ENCODE results near the gene CBX1. TPM values are rescaled to one million over a fixed set of nuclear protein-coding genes. Genes with fewer than 3 reads are reported as not detected.

CBX1 gene
- total and polyA plus RNA-seq, 4 donors = 3.4 to 11.6 (median 9.6) TPM

DNA sequence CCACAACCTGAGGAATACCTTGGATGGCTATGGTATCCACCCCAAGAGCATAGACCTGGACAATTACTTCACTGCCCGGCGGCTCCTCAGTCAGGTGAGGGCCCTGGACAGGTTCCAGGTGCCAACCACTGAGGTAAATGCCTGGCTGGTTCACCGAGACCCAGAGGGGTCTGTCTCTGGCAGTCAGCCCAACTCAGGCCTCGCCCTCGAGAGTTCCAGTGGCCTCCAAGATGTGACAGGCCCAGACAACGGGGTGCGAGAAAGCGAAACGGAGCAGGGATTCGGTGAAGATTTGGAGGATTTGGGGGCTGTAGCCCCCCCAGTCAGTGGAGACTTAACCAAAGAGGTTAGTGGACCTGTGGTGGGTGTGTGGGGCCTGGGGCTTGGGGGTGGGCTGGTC is 50.0 kb downstream of the CBX1 start:
- WGBS = 61% methylated on average over 10 of the region's 10 CpGs
- Histone ChIP-seq H3K4me3 (ENCODE audit: low read depth in 1 of 3, low read length in 3 of 3) (peak overlapping the region in 1 of 3 donors; percentile 2), H3K27me3 (ENCODE audit: control insufficient read depth in 4 of 4, insufficient read depth in 4 of 4, low read length in 3 of 4) (no peaks in the 10 kb centered on the region), H3K4me1 (ENCODE audit: control insufficient read depth in 4 of 4, insufficient read depth in 4 of 4, low read length in 3 of 4) (peaks cover 31 to 70% (median 58%) of the 10 kb centered on the region in 4 donors), H3K27ac (ENCODE audit: low read depth in 1 of 2, low read length in 2 of 2) (peak overlapping the region; percentile 93 to 99), H3K36me3 (ENCODE audit: control insufficient read depth in 4 of 4, insufficient read depth in 3 of 4, low read depth in 1 of 4, low read length in 3 of 4) (peaks cover 0 to 4% (median 2%) of the 10 kb centered on the region in 4 donors), H3K9ac (ENCODE audit: low read depth in 1 of 2, low read length in 2 of 2) (peak overlapping the region in 1 of 2 donors; percentile 27), H3K9me3 (ENCODE audit: control insufficient read depth in 4 of 4, low read length in 3 of 4) (no peaks in the 10 kb centered on the region)
- no peak for TF ChIP-seq HNF4G (IDR thresholded peaks at IDR 0.05)
- TF ChIP-seq, protein P1, sequence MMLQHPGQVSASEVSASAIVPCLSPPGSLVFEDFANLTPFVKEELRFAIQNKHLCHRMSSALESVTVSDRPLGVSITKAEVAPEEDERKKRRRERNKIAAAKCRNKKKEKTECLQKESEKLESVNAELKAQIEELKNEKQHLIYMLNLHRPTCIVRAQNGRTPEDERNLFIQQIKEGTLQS (IDR thresholded peaks at IDR 0.05) = no peak
- TF ChIP-seq, protein P2, sequence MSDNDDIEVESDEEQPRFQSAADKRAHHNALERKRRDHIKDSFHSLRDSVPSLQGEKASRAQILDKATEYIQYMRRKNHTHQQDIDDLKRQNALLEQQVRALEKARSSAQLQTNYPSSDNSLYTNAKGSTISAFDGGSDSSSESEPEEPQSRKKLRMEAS (IDR thresholded peaks at IDR 0.05) = no peak
- no peak for DNase-seq (ENCODE audit: low spot score)

DNA sequence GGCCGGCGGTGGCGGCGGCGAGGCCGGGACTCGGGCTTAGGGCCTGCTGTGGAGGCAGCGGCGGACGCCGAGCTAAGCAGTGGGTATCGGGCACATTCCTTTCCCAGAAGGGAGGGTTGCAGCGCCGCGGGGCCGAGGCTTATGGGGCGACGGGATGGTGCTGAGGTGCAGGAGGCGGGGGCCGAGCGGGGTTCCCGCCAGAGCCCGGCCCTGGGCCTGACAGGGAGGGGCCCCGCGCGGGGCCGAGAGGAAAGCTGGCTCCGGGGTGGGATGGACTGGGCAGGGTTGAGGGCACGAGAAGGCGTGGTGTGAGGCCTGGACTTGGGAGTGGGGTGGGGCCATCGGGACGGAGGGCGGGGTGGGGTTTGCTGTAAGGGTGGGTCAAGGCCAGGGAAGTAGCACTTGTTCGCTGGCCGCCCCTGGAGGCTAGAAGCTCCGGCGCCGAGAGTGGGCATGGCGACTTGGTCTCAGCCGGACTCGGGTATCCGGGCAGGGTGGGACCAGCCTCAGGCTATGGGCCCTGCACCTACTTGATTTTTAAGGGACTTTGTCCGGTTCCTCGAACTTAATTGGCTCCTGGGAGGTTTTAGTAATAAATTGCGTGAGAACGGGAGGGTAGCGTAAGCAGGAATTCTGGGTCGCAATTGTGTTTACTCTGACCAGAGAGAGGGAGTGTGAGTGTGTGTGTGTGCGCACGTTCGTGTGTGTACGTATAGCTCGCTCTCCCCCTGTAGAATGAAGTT is 52.7 kb downstream of the CBX1 start:
- peak; percentile 89 for DNase-seq (ENCODE audit: low spot score)
- Histone ChIP-seq H3K27ac (ENCODE audit: low read depth in 1 of 2, low read length in 2 of 2) (peak overlapping the region; percentile 93 to 99), H3K4me3 (ENCODE audit: low read depth in 1 of 3, low read length in 3 of 3) (peak overlapping the region; percentile 73 to 92 (median 86)), H3K9me3 (ENCODE audit: control insufficient read depth in 4 of 4, low read length in 3 of 4) (no peaks in the 10 kb centered on the region), H3K36me3 (ENCODE audit: control insufficient read depth in 4 of 4, insufficient read depth in 3 of 4, low read depth in 1 of 4, low read length in 3 of 4) (peaks cover 0 to 4% (median 0%) of the 10 kb centered on the region in 4 donors), H3K9ac (ENCODE audit: low read depth in 1 of 2, low read length in 2 of 2) (peak overlapping the region; percentile 79 to 98), H3K4me1 (ENCODE audit: control insufficient read depth in 4 of 4, insufficient read depth in 4 of 4, low read length in 3 of 4) (peaks cover 24 to 53% (median 41%) of the 10 kb centered on the region in 4 donors), H3K27me3 (ENCODE audit: control insufficient read depth in 4 of 4, insufficient read depth in 4 of 4, low read length in 3 of 4) (no peaks in the 10 kb centered on the region)
- TF ChIP-seq SP1 (IDR thresholded peaks at IDR 0.05) (no peak), FOXA2 (IDR thresholded peaks at IDR 0.05) (no peak), NR2F2 (IDR thresholded peaks at IDR 0.05) (peak; percentile 65), RAD21 (IDR thresholded peaks at IDR 0.05) (no peak), JUND (IDR thresholded peaks at IDR 0.05) (no peak), HNF4G (IDR thresholded peaks at IDR 0.05) (no peak), FOXA1 (IDR thresholded peaks at IDR 0.05) (no peak), EGR1 (IDR thresholded peaks at IDR 0.05; ENCODE audit: low read depth in 2 of 2) (no peak), RXRA (IDR thresholded peaks at IDR 0.05) (peak; percentile 50 to 68), YY1 (IDR thresholded peaks at IDR 0.05) (no peak), TAF1 (conservative IDR thresholded peaks at IDR 0.05) (peak; percentile 92), GABPA (IDR thresholded peaks at IDR 0.05 in 1 of 2, conservative IDR thresholded peaks at IDR 0.05 in 1 of 2) (peak in 1 of 2 donors; percentile 3), HNF4A (conservative IDR thresholded peaks at IDR 0.05) (peak; percentile 75 to 79)
- TF ChIP-seq, protein P3, sequence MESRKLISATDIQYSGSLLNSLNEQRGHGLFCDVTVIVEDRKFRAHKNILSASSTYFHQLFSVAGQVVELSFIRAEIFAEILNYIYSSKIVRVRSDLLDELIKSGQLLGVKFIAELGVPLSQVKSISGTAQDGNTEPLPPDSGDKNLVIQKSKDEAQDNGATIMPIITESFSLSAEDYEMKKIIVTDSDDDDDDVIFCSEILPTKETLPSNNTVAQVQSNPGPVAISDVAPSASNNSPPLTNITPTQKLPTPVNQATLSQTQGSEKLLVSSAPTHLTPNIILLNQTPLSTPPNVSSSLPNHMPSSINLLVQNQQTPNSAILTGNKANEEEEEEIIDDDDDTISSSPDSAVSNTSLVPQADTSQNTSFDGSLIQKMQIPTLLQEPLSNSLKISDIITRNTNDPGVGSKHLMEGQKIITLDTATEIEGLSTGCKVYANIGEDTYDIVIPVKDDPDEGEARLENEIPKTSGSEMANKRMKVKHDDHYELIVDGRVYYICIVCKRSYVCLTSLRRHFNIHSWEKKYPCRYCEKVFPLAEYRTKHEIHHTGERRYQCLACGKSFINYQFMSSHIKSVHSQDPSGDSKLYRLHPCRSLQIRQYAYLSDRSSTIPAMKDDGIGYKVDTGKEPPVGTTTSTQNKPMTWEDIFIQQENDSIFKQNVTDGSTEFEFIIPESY (IDR thresholded peaks at IDR 0.05) = no peak
- TF ChIP-seq, protein P2 (IDR thresholded peaks at IDR 0.05) = no peak
- TF ChIP-seq, protein P1 (IDR thresholded peaks at IDR 0.05) = no peak
- TF ChIP-seq, protein P4, sequence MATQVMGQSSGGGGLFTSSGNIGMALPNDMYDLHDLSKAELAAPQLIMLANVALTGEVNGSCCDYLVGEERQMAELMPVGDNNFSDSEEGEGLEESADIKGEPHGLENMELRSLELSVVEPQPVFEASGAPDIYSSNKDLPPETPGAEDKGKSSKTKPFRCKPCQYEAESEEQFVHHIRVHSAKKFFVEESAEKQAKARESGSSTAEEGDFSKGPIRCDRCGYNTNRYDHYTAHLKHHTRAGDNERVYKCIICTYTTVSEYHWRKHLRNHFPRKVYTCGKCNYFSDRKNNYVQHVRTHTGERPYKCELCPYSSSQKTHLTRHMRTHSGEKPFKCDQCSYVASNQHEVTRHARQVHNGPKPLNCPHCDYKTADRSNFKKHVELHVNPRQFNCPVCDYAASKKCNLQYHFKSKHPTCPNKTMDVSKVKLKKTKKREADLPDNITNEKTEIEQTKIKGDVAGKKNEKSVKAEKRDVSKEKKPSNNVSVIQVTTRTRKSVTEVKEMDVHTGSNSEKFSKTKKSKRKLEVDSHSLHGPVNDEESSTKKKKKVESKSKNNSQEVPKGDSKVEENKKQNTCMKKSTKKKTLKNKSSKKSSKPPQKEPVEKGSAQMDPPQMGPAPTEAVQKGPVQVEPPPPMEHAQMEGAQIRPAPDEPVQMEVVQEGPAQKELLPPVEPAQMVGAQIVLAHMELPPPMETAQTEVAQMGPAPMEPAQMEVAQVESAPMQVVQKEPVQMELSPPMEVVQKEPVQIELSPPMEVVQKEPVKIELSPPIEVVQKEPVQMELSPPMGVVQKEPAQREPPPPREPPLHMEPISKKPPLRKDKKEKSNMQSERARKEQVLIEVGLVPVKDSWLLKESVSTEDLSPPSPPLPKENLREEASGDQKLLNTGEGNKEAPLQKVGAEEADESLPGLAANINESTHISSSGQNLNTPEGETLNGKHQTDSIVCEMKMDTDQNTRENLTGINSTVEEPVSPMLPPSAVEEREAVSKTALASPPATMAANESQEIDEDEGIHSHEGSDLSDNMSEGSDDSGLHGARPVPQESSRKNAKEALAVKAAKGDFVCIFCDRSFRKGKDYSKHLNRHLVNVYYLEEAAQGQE (IDR thresholded peaks at IDR 0.05) = peak; percentile 88
- TF ChIP-seq, protein P5, sequence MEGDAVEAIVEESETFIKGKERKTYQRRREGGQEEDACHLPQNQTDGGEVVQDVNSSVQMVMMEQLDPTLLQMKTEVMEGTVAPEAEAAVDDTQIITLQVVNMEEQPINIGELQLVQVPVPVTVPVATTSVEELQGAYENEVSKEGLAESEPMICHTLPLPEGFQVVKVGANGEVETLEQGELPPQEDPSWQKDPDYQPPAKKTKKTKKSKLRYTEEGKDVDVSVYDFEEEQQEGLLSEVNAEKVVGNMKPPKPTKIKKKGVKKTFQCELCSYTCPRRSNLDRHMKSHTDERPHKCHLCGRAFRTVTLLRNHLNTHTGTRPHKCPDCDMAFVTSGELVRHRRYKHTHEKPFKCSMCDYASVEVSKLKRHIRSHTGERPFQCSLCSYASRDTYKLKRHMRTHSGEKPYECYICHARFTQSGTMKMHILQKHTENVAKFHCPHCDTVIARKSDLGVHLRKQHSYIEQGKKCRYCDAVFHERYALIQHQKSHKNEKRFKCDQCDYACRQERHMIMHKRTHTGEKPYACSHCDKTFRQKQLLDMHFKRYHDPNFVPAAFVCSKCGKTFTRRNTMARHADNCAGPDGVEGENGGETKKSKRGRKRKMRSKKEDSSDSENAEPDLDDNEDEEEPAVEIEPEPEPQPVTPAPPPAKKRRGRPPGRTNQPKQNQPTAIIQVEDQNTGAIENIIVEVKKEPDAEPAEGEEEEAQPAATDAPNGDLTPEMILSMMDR (IDR thresholded peaks at IDR 0.05; ENCODE audit: low read depth, low read length, missing input control) = no peak
- WGBS = under 1% methylated on average over 53 of the region's 53 CpGs
